ENCODE data around the gene TCERG1L. TPM values are rescaled to one million over a fixed set of nuclear protein-coding genes. Genes with fewer than 3 reads are reported as not detected.

Gene TCERG1L
- polyA plus RNA-seq, 3 donors, result not detected

GRCh38 chr10:131239926-131240325 lies 71.6 kb downstream of the TCERG1L start:
- Mint-ChIP-seq H3K9me3 (peaks cover 0 to 3% (median under 1%) of the 10 kb centered on the region in 7 donors), H3K27me3 (ENCODE audit: low read depth in 3 of 3) (peaks cover 2 to 7% (median 2%) of the 10 kb centered on the region in 3 donors), H3K27ac (no peak overlapping the region), H3K36me3 (no peaks in the 10 kb centered on the region), H3K4me3 (no peak overlapping the region), H3K4me1 (no peaks in the 10 kb centered on the region)
- Histone ChIP-seq H3K9ac (ENCODE audit: insufficient read depth, low read length, poor library complexity, severe bottlenecking) (no peak overlapping the region), H2AFZ (ENCODE audit: insufficient read depth, low read depth, low read length, poor library complexity, severe bottlenecking) (no peak overlapping the region), H3K4me2 (replicated peaks; ENCODE audit: extremely low read depth, low read length, poor library complexity, severe bottlenecking) (no peak overlapping the region), H3K27me3 (ENCODE audit: control insufficient read depth in 2 of 2, insufficient read depth in 2 of 2, low read length in 2 of 2) (no peaks in the 10 kb centered on the region), H3K4me1 (ENCODE audit: control insufficient read depth in 1 of 2, insufficient read depth in 2 of 2, low read length in 2 of 2) (no peaks in the 10 kb centered on the region), H3K4me3 (replicated peaks in 1 of 3; ENCODE audit: low read depth in 2 of 3, low read length in 3 of 3) (no peak overlapping the region), H3K36me3 (replicated peaks in 1 of 2; ENCODE audit: control insufficient read depth in 1 of 2, insufficient read depth in 2 of 2, low read length in 2 of 2) (no peaks in the 10 kb centered on the region), H3K27ac (ENCODE audit: low read depth in 1 of 2, low read length in 2 of 2) (no peak overlapping the region), H4K20me1 (ENCODE audit: insufficient read depth, low read length) (no peaks in the 10 kb centered on the region), H3K79me2 (ENCODE audit: insufficient read depth, low read length) (no peaks in the 10 kb centered on the region), H3K9me3 (replicated peaks in 1 of 2; ENCODE audit: control insufficient read depth in 1 of 2, insufficient read depth in 1 of 2, low read length in 2 of 2) (peaks cover 0 to 7% of the 10 kb centered on the region in 2 donors)
- no peak for DNase-seq
- no peak for TF ChIP-seq CTCF (IDR thresholded peaks at IDR 0.05)
- intact Hi-C loops (cut with micrococcal nuclease), result no loop called here
- 87% methylated on average over 3 of the region's 7 CpGs for WGBS (ENCODE audit: insufficient coverage)

GRCh38 chr10:131239450-131239849 lies 72.1 kb downstream of the TCERG1L start:
- no peaks in the 10 kb centered on the region for H3K79me2 ChIP-seq (ENCODE audit: insufficient read depth, low read length)
- no peaks in the 10 kb centered on the region for H3K4me1 ChIP-seq (ENCODE audit: control insufficient read depth in 1 of 2, insufficient read depth in 2 of 2, low read length in 2 of 2)
- no peak overlapping the region for H3K4me3 ChIP-seq (replicated peaks in 1 of 3; ENCODE audit: low read depth in 2 of 3, low read length in 3 of 3)
- TF ChIP-seq CTCF (IDR thresholded peaks at IDR 0.05), result no peak
- intact Hi-C loops (cut with micrococcal nuclease), result no loop called here
- 78% methylated on average over 12 of the region's 13 CpGs for WGBS (ENCODE audit: insufficient coverage)
- H3K9me3 ChIP-seq (replicated peaks in 1 of 2; ENCODE audit: control insufficient read depth in 1 of 2, insufficient read depth in 1 of 2, low read length in 2 of 2), result peaks cover 0 to 12% of the 10 kb centered on the region in 2 donors
- no peak overlapping the region for H2AFZ ChIP-seq (ENCODE audit: insufficient read depth, low read depth, low read length, poor library complexity, severe bottlenecking)
- H3K9ac ChIP-seq (ENCODE audit: insufficient read depth, low read length, poor library complexity, severe bottlenecking), result no peak overlapping the region
- no peak overlapping the region for H3K4me2 ChIP-seq (replicated peaks; ENCODE audit: extremely low read depth, low read length, poor library complexity, severe bottlenecking)
- no peaks in the 10 kb centered on the region for H3K27me3 ChIP-seq (ENCODE audit: control insufficient read depth in 2 of 2, insufficient read depth in 2 of 2, low read length in 2 of 2)
- Mint-ChIP-seq H3K27ac (no peak overlapping the region), H3K9me3 (peaks cover 0 to 8% (median 5%) of the 10 kb centered on the region in 7 donors), H3K4me1 (no peaks in the 10 kb centered on the region), H3K27me3 (ENCODE audit: low read depth in 3 of 3) (peaks cover 2 to 7% (median 6%) of the 10 kb centered on the region in 3 donors), H3K36me3 (no peaks in the 10 kb centered on the region), H3K4me3 (no peak overlapping the region)
- no peak for DNase-seq
- no peaks in the 10 kb centered on the region for H4K20me1 ChIP-seq (ENCODE audit: insufficient read depth, low read length)
- H3K27ac ChIP-seq (ENCODE audit: low read depth in 1 of 2, low read length in 2 of 2), result no peak overlapping the region
- no peaks in the 10 kb centered on the region for H3K36me3 ChIP-seq (replicated peaks in 1 of 2; ENCODE audit: control insufficient read depth in 1 of 2, insufficient read depth in 2 of 2, low read length in 2 of 2)
